Gastrocnemius medialis (tissue), 4 donors: Measurements from ENCODE around the gene IL3RA. TPM values are rescaled to one million over a fixed set of nuclear protein-coding genes. Genes with fewer than 3 reads are reported as not detected.

Experiments used
- ATAC-seq, 2 donors: fragments of 150-250 bp; one replicate each; pipeline ENCODE4 v1.9.1; 2016
- DNase-seq, 2 donors: peaks; one replicate each; pipeline ENCODE4 v3.0.0-alpha.2; 2019
- H3K27ac ChIP-seq, 4 donors: fragments of 200-600 bp; sonication (generic); 1 replicate in 1 of 4; 2 replicates in 3 of 4; pipeline ENCODE4 v1.5.1; 2016 to 2018; ENCODE audit warnings: mild to moderate bottlenecking in 2 of 4, moderate library complexity in 1 of 4
- H3K27me3 ChIP-seq, 3 donors: fragments of 200-600 bp; sonication (generic) in 2 of 3; 1 replicate in 1 of 3; 2 replicates in 2 of 3; pipeline versions ENCODE4 v1.5.1 to v1.6.0; 2016 to 2019; ENCODE audit warnings: mild to moderate bottlenecking in 1 of 3, moderate library complexity in 1 of 3
- H3K36me3 ChIP-seq, 2 donors: fragments of 200-600 bp; sonication (generic) in 1 of 2; one replicate each; pipeline ENCODE4 v1.5.1; 2017 to 2018
- H3K4me1 ChIP-seq, 2 donors: fragments of 200-600 bp; sonication (generic) in 1 of 2; one replicate each; pipeline ENCODE4 v1.5.1; 2016 to 2017; ENCODE audit warnings: mild to moderate bottlenecking in 2 of 2
- H3K4me3 ChIP-seq, 4 donors: fragments of 200-600 bp; sonication (generic) in 3 of 4; 1 replicate in 1 of 4; 2 replicates in 3 of 4; pipeline ENCODE4 v1.5.1; 2016 to 2019; ENCODE audit warnings: mild to moderate bottlenecking in 2 of 4
- H3K9me3 ChIP-seq, 3 donors: fragments of 200-600 bp; sonication (generic) in 2 of 3; 1 replicate in 1 of 3; 2 replicates in 2 of 3; pipeline ENCODE4 v1.5.1; 2016 to 2019
- POLR2A ChIP-seq, 2 donors: fragments of 450-650 bp; IDR thresholded peaks; one replicate each; pipeline ENCODE4 v1.6.1; 2017; ENCODE audit warnings: antibody characterized with exemption in 2 of 2, mild to moderate bottlenecking in 2 of 2, moderate library complexity in 2 of 2
- in situ Hi-C, 4 donors: fragments of 200-750 bp; cut with MboI; loops; one replicate each; pipeline versions ENCODE4 v1.15.0 to v1.8.0; 2017; ENCODE audit warnings: low sequenced_read_pairs in 4 of 4
- intact Hi-C: fragments of 100-400 bp; cut with DNase I; formaldehyde crosslinking; loops from one replicate; pipeline ENCODE4 v1.15.1; 2023; ENCODE audit warnings: low total_unique reads
- total RNA-seq, 4 donors: library from RNA; depleted of rRNA; stranded (reverse); fragments of >200 nt; gene quantifications; one replicate each; pipeline versions ENCODE4 v1.1.0 to v1.2.3, GENCODE V29; 2016
- TF ChIP-seq, protein P1 (sequence below), 5 experiments: fragments of 450-650 bp in 3 of 5; fragments of 200-600 bp in 2 of 5; sonication (generic) in 2 of 5; IDR thresholded peaks in 4 of 5; conservative IDR thresholded peaks in 1 of 5; 1 replicate in 4 of 5; 2 replicates in 1 of 5; pipeline ENCODE4 v1.5.1; 2016 to 2019; ENCODE audit warnings: antibody characterized with exemption in 5 of 5, mild to moderate bottlenecking in 3 of 5, moderate library complexity in 3 of 5

IL3RA gene
- total RNA-seq, 4 donors from 2014 or later = 2.8 to 8.0 (median 5.6) TPM

DNA sequence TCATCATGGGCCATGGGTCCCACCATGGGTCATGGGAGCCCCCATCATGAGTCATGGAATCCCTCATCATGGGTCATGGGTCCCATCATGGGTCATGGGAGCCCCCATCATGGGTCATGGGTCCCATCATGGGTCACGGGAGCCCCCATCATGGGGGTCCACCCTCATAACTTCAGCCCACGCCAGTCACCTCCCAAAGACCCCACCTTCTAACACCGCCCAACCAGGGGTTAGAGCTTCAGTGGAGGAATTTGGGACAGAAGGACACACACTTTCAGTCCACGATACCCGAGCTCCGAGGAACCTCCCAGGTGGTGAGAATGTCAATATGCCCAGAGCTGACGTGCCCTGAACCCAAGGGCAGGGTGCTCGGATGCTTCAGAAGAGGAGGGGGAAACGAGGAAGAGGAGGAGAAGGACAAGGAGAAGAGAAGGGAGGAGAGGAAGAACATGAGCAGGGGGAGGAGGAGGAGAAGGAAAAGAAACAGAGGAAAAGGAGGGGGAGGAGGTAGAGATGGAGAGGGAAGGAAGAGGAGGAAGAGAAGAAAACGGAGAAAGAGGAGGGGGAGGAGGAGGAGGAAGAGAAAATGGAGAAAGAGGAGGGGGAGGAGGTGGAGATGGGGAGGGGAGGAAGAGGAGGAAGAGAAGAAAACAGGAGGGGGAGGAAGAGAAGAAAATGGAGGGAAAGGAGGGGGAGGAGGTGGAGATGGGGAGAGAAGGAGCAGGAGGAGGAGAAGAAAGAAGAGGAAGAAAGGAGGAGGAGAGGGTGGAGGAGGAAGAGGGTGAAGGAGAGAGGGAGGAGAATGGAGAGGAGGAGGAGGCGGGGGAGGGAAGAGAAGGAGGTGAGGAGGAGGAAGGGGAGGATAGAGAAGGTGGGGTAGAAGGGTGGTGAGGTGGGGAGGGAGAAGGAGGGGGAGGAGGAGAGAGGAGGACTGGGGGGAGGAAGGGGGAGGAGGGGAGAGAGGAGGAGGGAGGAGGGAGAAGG, 17.7 kb downstream of the IL3RA start:
- in situ Hi-C loops (no loop called here), intact Hi-C loops (no loop called here)
- H3K4me1 ChIP-seq = no peaks in the 10 kb centered on the region
- ATAC-seq (no peak), DNase-seq (no peak)
- no peak overlapping the region for H3K27ac ChIP-seq
- H3K4me3 ChIP-seq = no peak overlapping the region
- peaks cover 0 to 10% of the 10 kb centered on the region in 2 donors for H3K36me3 ChIP-seq
- no peaks in the 10 kb centered on the region for H3K27me3 ChIP-seq
- H3K9me3 ChIP-seq = no peaks in the 10 kb centered on the region
- TF ChIP-seq, protein P1, sequence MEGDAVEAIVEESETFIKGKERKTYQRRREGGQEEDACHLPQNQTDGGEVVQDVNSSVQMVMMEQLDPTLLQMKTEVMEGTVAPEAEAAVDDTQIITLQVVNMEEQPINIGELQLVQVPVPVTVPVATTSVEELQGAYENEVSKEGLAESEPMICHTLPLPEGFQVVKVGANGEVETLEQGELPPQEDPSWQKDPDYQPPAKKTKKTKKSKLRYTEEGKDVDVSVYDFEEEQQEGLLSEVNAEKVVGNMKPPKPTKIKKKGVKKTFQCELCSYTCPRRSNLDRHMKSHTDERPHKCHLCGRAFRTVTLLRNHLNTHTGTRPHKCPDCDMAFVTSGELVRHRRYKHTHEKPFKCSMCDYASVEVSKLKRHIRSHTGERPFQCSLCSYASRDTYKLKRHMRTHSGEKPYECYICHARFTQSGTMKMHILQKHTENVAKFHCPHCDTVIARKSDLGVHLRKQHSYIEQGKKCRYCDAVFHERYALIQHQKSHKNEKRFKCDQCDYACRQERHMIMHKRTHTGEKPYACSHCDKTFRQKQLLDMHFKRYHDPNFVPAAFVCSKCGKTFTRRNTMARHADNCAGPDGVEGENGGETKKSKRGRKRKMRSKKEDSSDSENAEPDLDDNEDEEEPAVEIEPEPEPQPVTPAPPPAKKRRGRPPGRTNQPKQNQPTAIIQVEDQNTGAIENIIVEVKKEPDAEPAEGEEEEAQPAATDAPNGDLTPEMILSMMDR (IDR thresholded peaks at IDR 0.05 in 4 of 5, conservative IDR thresholded peaks at IDR 0.05 in 1 of 5) = no peak
- TF ChIP-seq POLR2A (IDR thresholded peaks at IDR 0.05) = no peak

DNA sequence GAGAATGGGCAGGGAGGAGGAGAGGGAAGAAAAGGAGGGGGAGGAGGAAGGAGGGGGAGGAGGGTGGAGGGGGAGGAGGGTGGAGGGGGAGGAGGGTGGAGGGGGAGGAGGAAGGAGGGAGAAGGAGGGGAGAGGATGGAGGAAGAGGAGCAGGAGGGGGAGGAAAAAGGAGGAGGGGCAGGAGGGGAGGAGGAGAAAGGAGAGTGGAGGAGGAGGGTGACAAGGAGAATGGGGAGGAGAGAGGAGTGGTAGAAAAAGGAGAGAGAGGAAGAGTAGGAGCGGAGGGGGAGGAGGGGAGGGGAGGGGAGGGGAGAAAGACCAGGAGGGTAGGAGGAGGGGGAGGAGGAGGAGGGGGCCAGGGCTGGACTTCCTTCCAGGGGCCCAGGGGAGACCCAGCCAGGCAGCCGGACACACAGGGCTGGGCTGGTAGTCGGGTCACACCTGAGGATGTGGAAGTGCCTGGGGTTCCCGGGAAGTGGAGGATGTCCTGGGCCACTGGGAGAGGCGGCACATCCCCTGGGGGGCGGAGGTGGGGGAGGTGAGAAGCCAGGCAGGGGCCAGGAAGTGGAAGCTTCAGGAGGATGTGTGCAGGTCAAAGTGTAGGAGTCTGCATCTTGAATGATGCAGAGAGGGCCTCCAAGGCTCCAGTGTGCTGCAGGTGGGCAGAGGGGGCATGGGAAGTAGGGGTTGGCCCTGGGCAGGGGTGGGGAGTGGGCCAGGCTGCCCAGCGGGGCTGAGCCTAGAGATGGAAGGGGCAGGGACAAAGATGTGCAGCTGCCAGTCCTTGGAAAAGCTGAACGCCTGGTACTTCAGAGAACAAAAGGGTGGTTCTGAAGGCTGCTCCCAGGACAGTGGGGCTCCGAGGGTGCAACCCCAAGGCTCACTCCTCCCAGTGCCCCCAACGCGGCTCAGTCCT, 18.8 kb downstream of the IL3RA start:
- Histone ChIP-seq H3K4me3 (no peak overlapping the region), H3K27me3 (no peaks in the 10 kb centered on the region), H3K27ac (no peak overlapping the region), H3K9me3 (no peaks in the 10 kb centered on the region), H3K36me3 (peaks cover 0 to 5% of the 10 kb centered on the region in 2 donors), H3K4me1 (no peaks in the 10 kb centered on the region)
- intact Hi-C loops (no loop called here), in situ Hi-C loops (no loop called here)
- DNase-seq (no peak), ATAC-seq (peak in 1 of 2 donors; percentile 15)
- TF ChIP-seq, protein P1 (IDR thresholded peaks at IDR 0.05 in 4 of 5, conservative IDR thresholded peaks at IDR 0.05 in 1 of 5) = no peak
- TF ChIP-seq POLR2A (IDR thresholded peaks at IDR 0.05) = no peak

- DNase-seq = no peak
- intact Hi-C loops = no loop called here
- Histone ChIP-seq H3K36me3 (peaks cover 0 to 10% of the 10 kb centered on the region in 2 donors), H3K27ac (no peak overlapping the region), H3K4me1 (no peaks in the 10 kb centered on the region), H3K9me3 (no peaks in the 10 kb centered on the region), H3K4me3 (no peak overlapping the region), H3K27me3 (no peaks in the 10 kb centered on the region)
- ATAC-seq = no peak
- in situ Hi-C loops = no loop called here
- TF ChIP-seq POLR2A (IDR thresholded peaks at IDR 0.05) = no peak
- TF ChIP-seq, protein P1 (IDR thresholded peaks at IDR 0.05 in 4 of 5, conservative IDR thresholded peaks at IDR 0.05 in 1 of 5) = no peak
These were observed 21.4 kb downstream of the IL3RA start for GRCh38 chrX:1357993-1358392.

- DNase-seq (no peak), ATAC-seq (no peak)
- Histone ChIP-seq H3K9me3 (no peaks in the 10 kb centered on the region), H3K36me3 (peaks cover 0 to 10% of the 10 kb centered on the region in 2 donors), H3K27me3 (no peaks in the 10 kb centered on the region), H3K4me3 (no peak overlapping the region), H3K4me1 (no peaks in the 10 kb centered on the region), H3K27ac (no peak overlapping the region)
- no peak for TF ChIP-seq POLR2A (IDR thresholded peaks at IDR 0.05)
- TF ChIP-seq, protein P1 (IDR thresholded peaks at IDR 0.05 in 4 of 5, conservative IDR thresholded peaks at IDR 0.05 in 1 of 5) = no peak
- intact Hi-C loops = no loop called here
- in situ Hi-C loops = no loop called here
These were observed 22.4 kb downstream of the IL3RA start for GRCh38 chrX:1358793-1359476.
